ENCODE measurements around the gene LRCOL1. TPM values are rescaled to one million over a fixed set of nuclear protein-coding genes. Genes with fewer than 3 reads are reported as not detected.
A peak's percentile ranks its signal among the peaks of the same experiment; 100 is the strongest.

LRCOL1 gene
- total and polyA plus RNA-seq, 2 of the 13 experiments (the other 11 are each of a cell fraction or from before 2014, with no cell fraction given), result not detected

DNA sequence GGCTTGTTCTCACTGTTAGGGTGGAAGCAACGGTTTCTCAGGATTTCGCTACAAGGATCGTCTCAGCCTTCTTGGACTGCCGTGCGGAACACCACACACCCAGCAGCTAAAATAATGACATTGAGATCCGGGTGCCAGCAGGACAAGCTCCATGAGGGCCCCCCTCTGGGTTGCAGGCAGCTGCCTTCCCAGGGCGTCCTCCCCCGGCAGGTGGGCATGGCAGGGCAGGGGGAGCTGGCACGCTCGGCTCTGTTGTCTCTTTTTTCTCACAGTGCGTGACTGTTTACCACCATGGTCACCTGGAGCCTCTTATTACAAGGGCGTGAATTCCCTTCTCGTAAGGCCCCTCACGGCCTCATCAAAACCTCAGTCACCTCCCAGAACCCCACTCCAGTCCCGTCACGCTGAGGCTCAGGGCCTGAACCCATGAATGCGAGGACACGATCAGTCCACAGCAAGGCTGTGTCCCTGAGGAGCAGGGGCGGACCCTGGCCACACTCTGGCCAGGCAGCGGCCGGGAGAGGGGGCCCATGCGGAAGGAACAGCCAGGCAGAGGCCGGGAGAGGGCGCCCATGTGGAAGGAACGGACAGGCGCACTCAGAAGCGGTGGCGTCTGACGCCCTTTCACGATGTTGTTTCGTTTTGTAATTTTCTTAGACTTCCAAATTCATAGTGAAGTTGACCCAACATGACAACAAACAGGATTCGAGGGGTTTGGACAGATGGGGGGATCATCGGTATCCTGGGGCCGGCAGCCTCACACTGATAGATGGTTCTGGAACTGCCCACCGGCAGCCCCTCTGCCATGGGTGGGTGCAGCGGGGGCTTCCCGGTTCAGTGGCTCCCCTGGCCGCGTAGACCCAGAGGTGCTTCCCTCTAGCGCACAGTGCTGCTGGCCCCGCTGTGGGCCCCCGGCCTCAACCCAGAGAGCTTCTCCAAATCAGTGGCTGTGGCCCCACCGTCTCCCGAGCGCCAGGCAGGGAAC lies 10.0 kb downstream of the LRCOL1 start (continued):
- TF ChIP-seq, protein P1, sequence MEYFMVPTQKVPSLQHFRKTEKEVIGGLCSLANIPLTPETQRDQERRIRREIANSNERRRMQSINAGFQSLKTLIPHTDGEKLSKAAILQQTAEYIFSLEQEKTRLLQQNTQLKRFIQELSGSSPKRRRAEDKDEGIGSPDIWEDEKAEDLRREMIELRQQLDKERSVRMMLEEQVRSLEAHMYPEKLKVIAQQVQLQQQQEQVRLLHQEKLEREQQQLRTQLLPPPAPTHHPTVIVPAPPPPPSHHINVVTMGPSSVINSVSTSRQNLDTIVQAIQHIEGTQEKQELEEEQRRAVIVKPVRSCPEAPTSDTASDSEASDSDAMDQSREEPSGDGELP (IDR thresholded peaks at IDR 0.05; ENCODE audit: borderline replicate concordance, low read depth), result peak; percentile 17; the same call in 1 of the 2 replicates
- TF ChIP-seq ZSCAN9 (CRISPR knock-in tag; IDR thresholded peaks at IDR 0.05; ENCODE audit: borderline replicate concordance) (peak; percentile 26; the same call in 1 of the 2 replicates), REPIN1 (CRISPR knock-in tag; IDR thresholded peaks at IDR 0.05; ENCODE audit: borderline replicate concordance, low read depth) (0 out of 2 replicates have a peak, but pooled peaks have one; percentile 44), ZNF205 (CRISPR knock-in tag; IDR thresholded peaks at IDR 0.05) (0 out of 2 replicates have a peak, but pooled peaks have one; percentile 29), SMAD3 (CRISPR knock-in tag; IDR thresholded peaks at IDR 0.05) (peak; percentile 68; the same call in 1 of the 2 replicates), THAP11 (CRISPR knock-in tag; IDR thresholded peaks at IDR 0.05) (0 out of 2 replicates have a peak, but pooled peaks have one; percentile 21), ZNF891 (CRISPR knock-in tag; IDR thresholded peaks at IDR 0.05) (peak; percentile 80), MAFK (conservative IDR thresholded peaks at IDR 0.05 in 1 of 2, IDR thresholded peaks at IDR 0.05 in 1 of 2; ENCODE audit: low read length in 2 of 2) (no peak), SP1 (IDR thresholded peaks at IDR 0.05) (no peak), SP1 (CRISPR knock-in tag; IDR thresholded peaks at IDR 0.05) (peak; percentile 47), CBX5 (CRISPR knock-in tag; IDR thresholded peaks at IDR 0.05; ENCODE audit: borderline replicate concordance) (peak; percentile 66; the same call in 1 of the 2 replicates), RAD21 (CRISPR knock-in tag; IDR thresholded peaks at IDR 0.05) (peak; percentile 90), TBX2 (CRISPR knock-in tag; IDR thresholded peaks at IDR 0.05; ENCODE audit: borderline replicate concordance) (peak; percentile 35; the same call in 1 of the 2 replicates)
- TF ChIP-seq, protein P2, sequence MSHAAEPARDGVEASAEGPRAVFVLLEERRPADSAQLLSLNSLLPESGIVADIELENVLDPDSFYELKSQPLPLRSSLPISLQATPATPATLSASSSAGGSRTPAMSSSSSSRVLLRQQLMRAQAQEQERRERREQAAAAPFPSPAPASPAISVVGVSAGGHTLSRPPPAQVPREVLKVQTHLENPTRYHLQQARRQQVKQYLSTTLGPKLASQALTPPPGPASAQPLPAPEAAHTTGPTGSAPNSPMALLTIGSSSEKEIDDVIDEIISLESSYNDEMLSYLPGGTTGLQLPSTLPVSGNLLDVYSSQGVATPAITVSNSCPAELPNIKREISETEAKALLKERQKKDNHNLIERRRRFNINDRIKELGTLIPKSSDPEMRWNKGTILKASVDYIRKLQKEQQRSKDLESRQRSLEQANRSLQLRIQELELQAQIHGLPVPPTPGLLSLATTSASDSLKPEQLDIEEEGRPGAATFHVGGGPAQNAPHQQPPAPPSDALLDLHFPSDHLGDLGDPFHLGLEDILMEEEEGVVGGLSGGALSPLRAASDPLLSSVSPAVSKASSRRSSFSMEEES (CRISPR knock-in tag; IDR thresholded peaks at IDR 0.05), result no peak
- TF ChIP-seq, protein P3, sequence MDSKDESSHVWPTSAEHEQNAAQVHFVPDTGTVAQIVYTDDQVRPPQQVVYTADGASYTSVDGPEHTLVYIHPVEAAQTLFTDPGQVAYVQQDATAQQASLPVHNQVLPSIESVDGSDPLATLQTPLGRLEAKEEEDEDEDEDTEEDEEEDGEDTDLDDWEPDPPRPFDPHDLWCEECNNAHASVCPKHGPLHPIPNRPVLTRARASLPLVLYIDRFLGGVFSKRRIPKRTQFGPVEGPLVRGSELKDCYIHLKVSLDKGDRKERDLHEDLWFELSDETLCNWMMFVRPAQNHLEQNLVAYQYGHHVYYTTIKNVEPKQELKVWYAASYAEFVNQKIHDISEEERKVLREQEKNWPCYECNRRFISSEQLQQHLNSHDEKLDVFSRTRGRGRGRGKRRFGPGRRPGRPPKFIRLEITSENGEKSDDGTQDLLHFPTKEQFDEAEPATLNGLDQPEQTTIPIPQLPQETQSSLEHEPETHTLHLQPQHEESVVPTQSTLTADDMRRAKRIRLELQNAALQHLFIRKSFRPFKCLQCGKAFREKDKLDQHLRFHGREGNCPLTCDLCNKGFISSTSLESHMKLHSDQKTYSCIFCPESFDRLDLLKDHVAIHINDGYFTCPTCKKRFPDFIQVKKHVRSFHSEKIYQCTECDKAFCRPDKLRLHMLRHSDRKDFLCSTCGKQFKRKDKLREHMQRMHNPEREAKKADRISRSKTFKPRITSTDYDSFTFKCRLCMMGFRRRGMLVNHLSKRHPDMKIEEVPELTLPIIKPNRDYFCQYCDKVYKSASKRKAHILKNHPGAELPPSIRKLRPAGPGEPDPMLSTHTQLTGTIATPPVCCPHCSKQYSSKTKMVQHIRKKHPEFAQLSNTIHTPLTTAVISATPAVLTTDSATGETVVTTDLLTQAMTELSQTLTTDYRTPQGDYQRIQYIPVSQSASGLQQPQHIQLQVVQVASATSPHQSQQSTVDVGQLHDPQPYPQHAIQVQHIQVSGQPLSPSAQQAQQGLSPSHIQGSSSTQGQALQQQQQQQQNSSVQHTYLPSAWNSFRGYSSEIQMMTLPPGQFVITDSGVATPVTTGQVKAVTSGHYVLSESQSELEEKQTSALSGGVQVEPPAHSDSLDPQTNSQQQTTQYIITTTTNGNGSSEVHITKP (CRISPR knock-in tag; IDR thresholded peaks at IDR 0.05; ENCODE audit: low read depth), result 0 out of 2 replicates have a peak, but pooled peaks have one; percentile 28
- TF ChIP-seq, protein P4, sequence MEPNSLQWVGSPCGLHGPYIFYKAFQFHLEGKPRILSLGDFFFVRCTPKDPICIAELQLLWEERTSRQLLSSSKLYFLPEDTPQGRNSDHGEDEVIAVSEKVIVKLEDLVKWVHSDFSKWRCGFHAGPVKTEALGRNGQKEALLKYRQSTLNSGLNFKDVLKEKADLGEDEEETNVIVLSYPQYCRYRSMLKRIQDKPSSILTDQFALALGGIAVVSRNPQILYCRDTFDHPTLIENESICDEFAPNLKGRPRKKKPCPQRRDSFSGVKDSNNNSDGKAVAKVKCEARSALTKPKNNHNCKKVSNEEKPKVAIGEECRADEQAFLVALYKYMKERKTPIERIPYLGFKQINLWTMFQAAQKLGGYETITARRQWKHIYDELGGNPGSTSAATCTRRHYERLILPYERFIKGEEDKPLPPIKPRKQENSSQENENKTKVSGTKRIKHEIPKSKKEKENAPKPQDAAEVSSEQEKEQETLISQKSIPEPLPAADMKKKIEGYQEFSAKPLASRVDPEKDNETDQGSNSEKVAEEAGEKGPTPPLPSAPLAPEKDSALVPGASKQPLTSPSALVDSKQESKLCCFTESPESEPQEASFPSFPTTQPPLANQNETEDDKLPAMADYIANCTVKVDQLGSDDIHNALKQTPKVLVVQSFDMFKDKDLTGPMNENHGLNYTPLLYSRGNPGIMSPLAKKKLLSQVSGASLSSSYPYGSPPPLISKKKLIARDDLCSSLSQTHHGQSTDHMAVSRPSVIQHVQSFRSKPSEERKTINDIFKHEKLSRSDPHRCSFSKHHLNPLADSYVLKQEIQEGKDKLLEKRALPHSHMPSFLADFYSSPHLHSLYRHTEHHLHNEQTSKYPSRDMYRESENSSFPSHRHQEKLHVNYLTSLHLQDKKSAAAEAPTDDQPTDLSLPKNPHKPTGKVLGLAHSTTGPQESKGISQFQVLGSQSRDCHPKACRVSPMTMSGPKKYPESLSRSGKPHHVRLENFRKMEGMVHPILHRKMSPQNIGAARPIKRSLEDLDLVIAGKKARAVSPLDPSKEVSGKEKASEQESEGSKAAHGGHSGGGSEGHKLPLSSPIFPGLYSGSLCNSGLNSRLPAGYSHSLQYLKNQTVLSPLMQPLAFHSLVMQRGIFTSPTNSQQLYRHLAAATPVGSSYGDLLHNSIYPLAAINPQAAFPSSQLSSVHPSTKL (CRISPR knock-in tag; IDR thresholded peaks at IDR 0.05), result peak; percentile 32; the same call in 1 of the 2 replicates

All from HepG2 (cell line).